HK-2 (cell line): ENCODE results near the gene IQCM.
"Not testable (repeated sequence)": the region's sequence is repeated elsewhere in the genome, so short reads cannot be mapped to it uniquely, and the experiment has no call there.

ENCODE experiments used
- DNase-seq: peaks from one replicate; pipeline ENCODE4 v3.0.0-alpha.2; 2018; ENCODE audit not compliant: unreplicated experiment

The IQCM gene

DNA sequence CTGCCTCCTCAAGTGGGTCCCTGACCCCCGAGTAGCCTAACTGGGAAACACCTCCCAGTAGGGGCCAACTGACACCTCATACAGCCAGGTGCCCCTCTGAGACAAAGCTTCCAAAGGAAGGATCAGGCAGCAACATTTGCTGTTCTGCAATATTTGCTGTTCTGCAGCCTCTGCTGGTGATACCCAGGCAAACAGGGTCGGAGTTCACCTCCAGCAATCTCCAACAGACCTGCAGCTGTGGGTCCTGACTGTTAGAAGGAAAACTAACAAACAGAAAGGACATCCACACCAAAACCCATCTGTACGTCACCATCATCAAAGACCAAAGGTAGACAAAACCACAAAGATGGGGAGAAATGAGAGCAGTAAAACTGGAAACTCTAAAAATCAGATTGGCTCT is 347.0 kb downstream of the IQCM start:
- DNase-seq = not testable (repeated sequence)

GRCh38 chr4:149466446-149466845 is 349.2 kb downstream of the IQCM start:
- no peak for DNase-seq

DNA sequence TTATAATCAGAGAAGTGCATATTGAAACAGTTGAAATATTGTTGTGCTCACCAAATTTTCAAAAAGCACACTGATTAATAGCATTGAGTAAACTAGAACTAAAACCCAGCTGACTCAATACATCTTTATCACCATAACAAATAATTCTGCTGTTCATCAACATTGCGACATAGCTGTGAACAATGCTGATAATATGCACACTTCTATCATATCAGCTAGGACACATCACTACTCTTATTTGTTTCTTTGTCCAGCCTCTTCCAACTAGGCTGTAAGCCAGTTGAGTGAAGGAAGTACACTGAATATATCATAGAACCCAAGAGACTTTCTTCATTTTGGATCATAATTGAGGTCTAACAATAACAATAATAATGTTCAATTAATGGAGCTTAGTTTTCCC is 349.7 kb downstream of the IQCM start:
- no peak for DNase-seq

- DNase-seq = no peak
Measured at GRCh38 chr4:149443537-149443936, 372.1 kb downstream of the IQCM start.

GRCh38 chr4:149441338-149441737 is 374.3 kb downstream of the IQCM start:
- no peak for DNase-seq

DNA sequence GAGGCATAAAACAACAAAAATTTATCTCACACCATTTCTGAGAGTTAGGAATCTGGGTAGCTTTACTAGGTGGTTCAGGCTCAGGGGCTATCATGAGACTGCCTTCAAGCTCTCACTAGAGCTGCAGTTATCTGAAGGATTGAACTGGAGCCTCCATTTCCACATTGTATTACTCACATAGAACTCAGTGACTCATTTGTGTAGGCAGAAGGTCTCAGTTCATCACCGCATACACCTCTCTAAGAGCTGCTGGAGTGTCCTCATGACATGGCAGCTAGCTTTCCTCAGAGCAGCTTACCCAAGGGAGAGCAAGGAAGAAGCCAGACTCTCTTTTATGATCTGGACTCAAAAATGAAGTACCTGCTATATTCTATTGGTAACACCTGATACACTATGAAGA is 389.2 kb downstream of the IQCM start:
- DNase-seq = no peak

DNA sequence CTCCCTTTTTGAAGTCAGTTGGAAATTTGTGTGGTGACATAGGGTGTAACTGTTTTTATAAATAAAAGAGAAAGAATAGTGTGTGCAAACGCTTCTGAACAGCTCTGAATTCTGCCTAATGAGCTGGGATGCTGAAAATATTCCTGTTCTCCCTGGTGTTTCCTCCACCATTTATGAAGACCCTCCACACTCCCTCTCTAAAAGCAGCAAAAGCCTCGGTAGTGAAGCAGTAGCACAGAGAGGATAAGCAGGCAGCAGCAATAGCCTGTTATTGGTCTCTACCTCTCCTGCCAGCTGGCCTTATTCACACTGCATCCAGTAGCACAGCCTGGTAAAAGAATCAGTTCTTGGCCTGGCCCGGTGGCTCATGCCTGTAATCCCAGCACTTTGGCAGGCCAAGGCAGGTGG is 406.1 kb downstream of the IQCM start:
- peak; percentile 4 for DNase-seq

DNA sequence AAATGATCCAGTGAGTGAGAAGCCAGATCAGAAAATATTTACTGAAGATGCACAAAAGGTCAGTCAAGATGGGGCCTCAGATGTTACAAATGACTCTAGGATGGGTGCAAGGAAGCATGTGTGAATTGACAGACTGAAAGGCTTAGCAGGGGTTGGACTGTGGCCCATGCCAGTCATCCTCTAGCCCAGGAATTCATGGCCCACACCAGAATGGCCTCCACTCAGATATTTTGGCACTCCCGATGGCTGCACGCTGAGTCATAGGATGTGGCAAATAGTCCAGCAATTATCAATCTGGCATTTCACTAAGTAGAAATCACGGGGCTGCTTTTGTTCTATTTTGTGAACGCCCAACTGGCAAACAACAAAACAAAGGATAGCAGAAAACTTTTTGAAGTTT is 406.5 kb downstream of the IQCM start:
- DNase-seq = peak; percentile 63

DNA sequence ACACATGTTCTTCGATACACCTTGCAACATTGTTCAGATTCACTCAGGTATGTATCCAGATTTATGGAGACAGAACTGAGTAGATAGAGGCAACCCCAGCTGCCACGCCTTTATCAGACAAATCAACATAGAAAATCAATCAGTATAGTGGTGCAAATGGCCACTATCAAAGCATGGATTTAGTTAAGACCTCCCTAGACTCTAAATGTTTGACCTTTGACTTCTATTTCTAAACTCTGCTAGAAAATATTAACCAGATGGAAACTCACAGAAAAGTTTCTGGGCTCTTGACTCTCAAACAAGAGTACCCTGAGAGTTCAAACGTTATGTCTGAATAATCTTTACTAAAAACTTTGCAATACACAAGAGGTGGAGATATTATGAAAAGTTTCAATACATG is 411.5 kb downstream of the IQCM start:
- no peak for DNase-seq

GRCh38 chr4:149403081-149403480 is 412.6 kb downstream of the IQCM start:
- DNase-seq = no peak

DNA sequence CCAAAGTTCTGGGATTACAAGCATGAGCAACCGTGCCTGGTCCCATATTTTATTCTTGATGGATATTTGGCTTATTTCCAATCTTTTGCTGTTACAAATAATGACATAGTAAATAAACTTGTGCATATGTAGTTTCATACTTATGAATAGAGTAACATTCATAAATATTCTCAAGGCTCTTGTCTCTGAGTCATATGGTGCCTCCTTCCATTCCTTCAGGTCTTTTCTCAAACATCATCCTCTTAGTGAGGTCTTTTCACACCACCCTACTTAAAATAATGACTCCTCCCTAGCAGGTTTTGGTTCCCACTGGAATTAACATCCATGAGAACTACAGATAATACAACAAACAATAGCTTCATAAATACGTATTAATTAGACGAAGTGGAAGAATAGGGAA is 416.6 kb downstream of the IQCM start:
- no peak for DNase-seq

DNA sequence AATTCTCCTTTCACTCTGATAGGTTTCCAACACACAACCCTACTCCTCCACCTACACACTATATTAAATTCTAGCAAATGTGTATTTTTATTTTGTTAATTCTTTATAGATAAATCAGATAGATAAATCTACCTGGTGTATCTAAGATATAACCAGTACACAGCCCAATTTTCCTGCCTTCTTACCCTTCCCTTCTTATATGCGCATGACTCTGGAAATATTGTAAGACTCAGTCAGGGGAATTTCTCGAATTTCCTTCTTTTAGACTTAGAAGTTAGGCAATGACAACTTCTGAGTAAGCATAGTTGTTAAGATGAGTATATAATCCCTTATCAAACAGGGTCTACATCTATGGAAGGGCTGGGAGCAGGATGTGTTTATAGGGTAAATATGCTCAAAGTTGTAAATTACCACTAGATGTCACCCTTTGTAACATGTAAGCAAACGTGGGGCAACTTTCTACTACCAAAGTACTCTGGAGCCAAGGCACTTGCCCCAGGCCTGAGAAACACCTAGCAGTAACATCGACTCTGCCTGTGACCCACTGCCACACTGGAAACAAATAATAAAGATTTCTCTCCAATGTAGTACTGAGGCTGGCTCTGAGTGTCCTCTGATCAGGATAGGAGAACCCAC is 444.7 kb downstream of the IQCM start:
- DNase-seq = peak; percentile 18

- DNase-seq = no peak
Measured at GRCh38 chr4:149370002-149370401, 445.6 kb downstream of the IQCM start.

DNA sequence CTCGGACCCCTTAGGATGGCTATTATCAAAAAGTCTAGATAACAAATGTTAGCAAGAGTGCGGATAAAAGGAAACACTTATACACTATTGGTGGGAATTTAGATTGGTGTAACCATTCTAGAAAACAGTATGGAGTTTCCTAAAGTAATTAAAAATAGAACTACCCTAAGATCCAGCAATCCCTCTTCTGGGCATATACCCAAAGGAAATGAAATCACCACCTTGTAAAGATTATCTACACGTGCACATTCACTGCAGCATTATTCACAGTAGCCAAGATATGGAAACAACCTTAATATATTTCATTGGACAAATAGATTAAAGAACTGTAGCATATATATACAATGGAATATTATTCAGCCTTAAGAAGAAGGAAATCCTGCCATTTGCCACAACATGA is 462.4 kb downstream of the IQCM start:
- no peak for DNase-seq

GRCh38 chr4:149349541-149349940 is 466.1 kb downstream of the IQCM start:
- DNase-seq = no peak

DNA sequence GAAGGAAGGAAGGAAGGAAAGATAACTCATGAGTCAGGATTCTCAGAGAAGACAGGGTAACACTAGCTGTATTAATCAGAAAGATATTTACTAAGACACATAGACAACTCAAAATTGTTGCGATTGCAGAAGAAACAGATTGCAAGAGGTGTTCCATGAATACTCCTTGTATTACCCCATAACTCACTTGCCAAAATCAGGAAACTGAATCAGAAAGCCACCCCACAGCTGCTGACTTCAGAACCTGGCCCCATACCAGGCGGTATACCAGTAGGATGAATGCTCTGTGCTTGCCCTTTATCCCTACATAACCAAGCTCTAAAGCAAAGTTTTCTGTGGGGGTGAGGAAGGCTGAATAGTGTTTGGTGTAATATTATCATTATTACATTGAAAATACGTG is 468.5 kb downstream of the IQCM start:
- no peak for DNase-seq

- no peak for DNase-seq
Measured at GRCh38 chr4:149345424-149345823, 470.2 kb downstream of the IQCM start.

- no peak for DNase-seq
Measured at GRCh38 chr4:149344436-149344835, 471.2 kb downstream of the IQCM start.

GRCh38 chr4:149343614-149344013 is 472.0 kb downstream of the IQCM start:
- DNase-seq = no peak

GRCh38 chr4:149341117-149341516 is 474.5 kb downstream of the IQCM start:
- DNase-seq = not testable (repeated sequence)

DNA sequence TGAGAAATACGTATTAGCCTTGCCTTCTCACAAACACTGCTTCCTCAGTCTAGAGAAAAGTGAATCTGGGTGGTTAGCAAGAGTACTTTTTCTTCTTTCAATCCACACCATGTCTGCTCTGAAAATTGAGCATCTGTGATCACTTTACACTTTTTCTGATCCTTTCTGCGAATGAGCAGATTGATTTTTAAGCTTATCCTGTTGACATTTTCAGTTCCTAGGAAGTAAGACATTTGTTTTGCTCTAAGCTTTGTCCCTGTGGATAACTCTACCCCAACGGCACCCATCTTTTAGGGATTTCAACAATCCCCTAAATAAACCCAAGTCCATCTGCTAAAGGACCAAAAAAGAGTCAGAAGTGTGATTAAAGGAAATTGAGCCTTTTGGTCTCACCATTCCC is 487.5 kb downstream of the IQCM start:
- DNase-seq = no peak

DNA sequence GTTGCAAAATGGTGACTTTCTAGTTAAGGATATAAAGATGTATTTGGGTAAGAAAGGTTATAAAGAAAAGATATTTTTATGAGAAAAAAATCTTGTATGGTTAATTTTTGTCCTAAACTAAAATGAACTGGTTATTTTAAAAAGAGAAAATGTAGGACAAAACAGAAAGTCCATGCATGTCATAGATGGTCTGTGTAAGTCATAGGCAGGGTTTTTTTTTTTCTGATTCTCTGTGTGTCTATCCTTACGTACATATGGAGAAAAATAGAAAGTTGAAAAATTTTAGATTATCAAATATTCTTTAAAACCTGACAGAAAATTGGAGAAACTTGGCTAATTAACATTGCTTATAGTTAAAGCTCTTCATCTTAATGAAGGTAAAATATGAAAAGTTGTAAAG is 493.4 kb downstream of the IQCM start:
- DNase-seq = no peak

- DNase-seq = no peak
Measured at GRCh38 chr4:149321438-149321837, 494.2 kb downstream of the IQCM start.

- no peak for DNase-seq
Measured at GRCh38 chr4:149311076-149311475, 504.6 kb downstream of the IQCM start.
